ENCODE results near the gene CLDN1.

DNA sequence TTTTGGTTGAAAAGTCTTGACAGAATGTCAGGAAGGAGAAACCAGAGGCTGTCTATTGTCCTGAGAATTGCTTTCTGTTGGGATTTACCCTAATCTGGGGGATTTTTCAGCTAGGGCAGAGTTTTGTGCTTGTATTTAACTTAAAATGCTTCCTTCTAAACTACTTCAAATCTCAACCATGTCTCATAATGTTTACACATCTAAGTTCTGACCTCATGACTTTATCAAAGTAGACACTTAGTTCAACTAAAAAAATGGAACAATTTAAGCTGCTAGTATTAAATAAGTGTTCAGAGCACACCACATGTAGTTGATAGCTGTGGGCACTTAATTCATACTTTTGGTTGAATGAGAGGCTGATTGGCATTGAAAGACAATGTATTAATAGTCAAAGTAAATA lies 28.2 kb downstream of the CLDN1 start:
- TF ChIP-seq, protein P1, sequence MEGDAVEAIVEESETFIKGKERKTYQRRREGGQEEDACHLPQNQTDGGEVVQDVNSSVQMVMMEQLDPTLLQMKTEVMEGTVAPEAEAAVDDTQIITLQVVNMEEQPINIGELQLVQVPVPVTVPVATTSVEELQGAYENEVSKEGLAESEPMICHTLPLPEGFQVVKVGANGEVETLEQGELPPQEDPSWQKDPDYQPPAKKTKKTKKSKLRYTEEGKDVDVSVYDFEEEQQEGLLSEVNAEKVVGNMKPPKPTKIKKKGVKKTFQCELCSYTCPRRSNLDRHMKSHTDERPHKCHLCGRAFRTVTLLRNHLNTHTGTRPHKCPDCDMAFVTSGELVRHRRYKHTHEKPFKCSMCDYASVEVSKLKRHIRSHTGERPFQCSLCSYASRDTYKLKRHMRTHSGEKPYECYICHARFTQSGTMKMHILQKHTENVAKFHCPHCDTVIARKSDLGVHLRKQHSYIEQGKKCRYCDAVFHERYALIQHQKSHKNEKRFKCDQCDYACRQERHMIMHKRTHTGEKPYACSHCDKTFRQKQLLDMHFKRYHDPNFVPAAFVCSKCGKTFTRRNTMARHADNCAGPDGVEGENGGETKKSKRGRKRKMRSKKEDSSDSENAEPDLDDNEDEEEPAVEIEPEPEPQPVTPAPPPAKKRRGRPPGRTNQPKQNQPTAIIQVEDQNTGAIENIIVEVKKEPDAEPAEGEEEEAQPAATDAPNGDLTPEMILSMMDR (IDR thresholded peaks at IDR 0.05): no peak
- TF ChIP-seq POLR2A (IDR thresholded peaks at IDR 0.05; ENCODE audit: low read depth) (no peak), POLR2AphosphoS5 (IDR thresholded peaks at IDR 0.05) (no peak), EP300 (IDR thresholded peaks at IDR 0.05) (no peak)

All from esophagus muscularis mucosa (tissue), 4 donors.